Stromal cell of bone marrow (primary cell): ENCODE data around the gene MICALL1.

Experiments
- DNase-seq: peaks from one replicate; pipeline ENCODE4 v3.0.0-alpha.2; 2012; ENCODE audit warnings: low read depth

Gene MICALL1, protein sequence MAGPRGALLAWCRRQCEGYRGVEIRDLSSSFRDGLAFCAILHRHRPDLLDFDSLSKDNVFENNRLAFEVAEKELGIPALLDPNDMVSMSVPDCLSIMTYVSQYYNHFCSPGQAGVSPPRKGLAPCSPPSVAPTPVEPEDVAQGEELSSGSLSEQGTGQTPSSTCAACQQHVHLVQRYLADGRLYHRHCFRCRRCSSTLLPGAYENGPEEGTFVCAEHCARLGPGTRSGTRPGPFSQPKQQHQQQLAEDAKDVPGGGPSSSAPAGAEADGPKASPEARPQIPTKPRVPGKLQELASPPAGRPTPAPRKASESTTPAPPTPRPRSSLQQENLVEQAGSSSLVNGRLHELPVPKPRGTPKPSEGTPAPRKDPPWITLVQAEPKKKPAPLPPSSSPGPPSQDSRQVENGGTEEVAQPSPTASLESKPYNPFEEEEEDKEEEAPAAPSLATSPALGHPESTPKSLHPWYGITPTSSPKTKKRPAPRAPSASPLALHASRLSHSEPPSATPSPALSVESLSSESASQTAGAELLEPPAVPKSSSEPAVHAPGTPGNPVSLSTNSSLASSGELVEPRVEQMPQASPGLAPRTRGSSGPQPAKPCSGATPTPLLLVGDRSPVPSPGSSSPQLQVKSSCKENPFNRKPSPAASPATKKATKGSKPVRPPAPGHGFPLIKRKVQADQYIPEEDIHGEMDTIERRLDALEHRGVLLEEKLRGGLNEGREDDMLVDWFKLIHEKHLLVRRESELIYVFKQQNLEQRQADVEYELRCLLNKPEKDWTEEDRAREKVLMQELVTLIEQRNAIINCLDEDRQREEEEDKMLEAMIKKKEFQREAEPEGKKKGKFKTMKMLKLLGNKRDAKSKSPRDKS

DNA sequence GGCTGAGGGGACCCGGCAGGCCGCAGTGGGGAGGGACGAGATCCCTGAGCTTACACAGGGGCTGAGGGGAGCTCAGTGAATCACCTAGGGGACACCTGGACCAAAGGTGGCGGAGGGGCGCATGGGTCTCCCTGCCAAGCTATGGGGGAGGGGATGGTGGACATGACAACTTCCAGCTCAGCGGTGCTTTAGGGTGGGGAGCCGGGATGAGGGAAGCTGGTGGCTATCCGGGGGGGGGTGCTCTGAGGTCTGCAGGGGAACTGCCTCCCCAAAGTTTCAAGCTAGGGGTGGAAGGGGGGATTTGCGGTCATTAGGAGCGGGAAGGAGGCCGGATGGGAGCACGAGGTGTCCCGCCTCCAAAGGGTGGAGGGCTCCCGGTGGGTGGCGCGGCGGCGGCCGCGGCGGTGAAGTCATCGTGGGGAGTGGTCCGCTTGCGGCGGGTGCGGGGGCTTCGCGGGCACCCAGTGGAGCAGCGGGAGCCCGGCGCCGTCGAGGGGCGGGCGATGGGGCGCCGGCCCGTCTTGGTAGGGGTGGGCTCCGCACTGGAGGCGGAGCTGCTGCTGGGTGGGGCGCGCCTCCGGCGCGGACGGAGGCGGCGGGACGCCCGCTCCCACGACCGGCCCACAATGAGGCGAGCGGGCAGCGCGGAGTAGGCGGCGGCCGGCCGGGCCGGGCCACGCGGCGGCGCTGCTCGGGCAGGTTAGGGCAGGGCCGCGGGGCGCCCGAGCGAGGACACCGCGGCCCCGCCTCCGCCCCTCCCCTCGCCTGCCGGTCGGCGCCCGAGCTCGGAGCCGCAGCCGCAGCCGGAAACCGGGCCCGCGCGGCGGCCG lies at the start of gene MICALL1:
TSS of gene MICALL1 (plus strand) at position 764 of the 830 bp plus-strand sequence. CDS start 126 bp downstream, outside the sequence.
- DNase-seq: peak; percentile 45

DNA sequence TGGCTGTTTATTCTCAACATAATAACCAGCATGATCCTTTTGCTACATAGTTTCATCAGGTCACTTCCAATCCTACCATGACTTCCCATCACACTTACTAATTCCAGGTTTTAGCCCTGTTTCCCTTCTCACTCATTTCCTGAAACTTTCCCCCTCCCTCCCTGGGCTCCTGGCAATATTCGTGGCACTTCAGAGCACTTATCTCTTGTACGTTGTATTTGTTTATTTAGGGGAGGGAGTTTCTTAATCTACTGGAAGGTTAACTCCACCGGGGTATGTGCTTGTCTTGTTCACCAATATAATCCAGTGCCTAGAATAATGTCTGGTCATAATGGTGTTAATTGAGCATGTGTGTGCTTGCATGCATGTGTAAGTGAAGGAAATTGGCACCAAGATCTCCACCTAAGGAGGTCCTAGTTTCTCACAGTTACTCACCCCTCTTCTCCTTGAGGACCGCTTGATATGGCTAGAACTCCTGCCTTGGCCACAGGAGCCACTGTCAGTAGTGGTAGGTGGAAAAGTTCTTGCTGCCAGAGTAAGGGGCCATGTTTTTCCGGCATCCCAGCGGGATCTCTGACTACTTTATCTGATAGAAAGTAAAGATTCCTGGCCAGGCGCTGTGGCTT lies 45.2 kb upstream of the MICALL1 start:
- DNase-seq: no peak

DNA sequence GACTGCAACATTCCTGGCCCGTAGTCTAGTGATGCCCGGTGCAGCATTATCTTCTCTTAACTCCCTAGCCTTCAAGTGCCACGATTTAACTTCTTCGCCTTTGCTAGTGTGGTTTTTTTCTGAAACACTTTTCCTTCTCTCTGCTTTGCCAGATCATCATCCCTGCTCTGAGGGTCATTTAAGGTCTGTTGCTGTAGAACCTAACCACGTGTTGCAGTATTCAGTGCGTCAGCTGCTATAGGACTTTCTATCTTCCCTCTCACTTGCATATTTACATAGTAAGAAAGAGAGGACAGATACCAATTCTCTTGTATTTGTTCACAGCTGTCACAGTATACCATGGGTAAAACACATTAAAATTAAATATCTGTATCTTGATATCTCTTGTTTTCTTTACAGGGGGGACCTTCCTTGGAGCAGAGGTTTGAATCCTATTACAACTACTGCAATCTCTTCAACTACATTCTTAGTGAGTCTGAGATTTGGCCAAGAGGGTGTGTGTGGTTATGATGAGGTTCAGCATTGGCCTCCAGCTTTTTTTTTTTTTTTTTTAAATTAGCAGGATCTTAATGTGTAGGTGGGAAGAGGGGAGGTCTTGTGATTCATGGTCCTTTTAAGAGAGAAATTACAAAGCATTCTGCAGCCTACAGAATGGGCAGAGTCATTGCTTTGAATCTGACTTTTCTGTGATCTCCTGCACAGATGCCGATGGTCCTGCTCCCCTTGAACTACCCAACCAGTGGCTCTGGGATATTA lies 43.3 kb upstream of the MICALL1 start:
- DNase-seq: no peak

DNA sequence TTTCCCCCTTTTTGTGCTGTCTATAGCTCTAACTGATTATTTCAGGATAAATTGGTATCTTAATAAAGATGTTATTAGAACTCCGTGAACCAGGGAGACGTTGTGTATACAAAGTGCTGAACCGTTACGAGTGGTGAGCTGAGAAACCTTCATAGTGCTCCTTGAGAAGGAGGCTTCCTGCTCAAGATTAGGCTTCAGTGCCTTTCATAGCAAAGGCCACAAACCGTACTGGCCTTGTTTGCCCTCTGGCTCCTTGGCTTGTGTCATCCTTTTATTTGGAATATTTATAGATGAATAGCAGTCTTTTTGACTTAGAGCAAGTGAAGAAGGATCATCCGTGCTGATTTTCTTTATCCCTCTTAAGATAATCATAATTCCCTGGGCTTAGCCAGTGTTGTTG lies 40.6 kb upstream of the MICALL1 start:
- DNase-seq: no peak

DNA sequence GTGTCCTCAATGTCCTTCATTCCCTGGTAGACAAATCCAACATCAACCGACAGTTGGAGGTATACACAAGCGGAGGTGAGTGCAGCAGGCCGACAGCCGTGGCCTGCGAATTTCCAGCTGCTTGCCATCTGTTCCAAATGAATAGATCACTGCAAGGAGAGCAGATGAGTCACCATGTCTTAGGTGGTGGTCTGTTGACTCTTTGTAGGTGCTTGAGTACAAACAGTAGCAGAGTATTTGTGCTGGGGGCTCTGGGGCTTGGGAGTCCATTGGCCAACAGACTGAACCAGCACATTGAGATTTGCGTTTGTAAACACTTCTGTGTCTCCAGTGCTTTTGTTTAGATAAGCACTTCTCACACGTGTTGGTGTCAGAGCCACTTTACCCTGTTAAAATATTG lies 35.8 kb upstream of the MICALL1 start:
- DNase-seq: no peak

DNA sequence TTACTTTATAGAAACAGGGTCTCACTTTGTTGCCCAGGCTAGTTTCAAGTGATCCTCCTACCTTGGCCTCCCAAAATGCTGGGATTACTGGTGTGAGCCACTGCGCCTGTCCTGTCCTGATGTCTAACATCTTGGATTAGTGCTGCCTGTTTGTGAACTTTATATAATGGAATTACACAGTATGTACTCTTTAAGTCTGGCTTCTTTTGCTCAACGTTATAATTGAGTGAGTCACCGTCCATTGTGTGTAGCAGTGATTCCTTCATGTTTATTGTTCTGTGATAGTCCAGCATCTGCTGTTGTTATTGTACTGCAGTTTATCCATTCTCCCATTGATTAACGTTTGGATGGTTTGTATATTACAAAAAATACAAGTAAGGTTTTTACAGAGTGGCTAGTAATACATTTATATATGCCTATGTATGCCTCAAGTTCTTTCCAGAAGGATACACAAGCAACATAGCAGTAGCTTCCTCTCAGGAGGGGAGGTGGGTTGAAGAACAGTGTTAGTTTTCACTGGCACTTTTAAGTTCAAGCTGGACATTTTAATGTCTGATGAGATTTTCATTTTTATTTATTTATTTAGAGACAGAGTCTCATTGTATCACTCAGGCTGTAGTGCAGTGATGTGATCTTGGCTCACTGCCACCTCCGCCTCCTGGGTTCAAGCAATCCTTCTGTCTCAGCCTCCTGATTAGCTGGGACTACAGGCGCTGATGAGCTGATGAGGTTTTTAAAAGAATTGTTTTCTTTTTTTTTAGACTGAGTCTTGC lies 25.2 kb upstream of the MICALL1 start:
- DNase-seq: no peak

DNA sequence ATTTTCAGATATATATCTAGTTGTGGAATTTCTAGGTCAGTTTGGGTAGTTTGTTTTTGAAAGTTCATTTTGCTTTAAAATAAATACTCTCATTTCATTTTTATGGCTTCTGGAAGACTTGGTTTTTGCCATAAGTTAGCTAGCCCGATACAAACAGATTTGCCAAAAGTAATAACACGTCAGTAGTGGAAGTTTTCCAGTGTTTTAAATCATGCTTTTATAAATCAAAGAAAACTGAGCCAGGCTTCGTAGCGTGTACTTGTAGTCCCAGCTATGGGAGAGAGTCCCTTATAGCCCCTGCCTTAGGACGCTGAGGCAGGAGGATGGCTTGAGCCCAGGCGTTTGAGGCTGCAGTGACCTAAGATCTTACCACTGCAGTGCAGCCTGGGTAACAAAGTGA lies 21.7 kb upstream of the MICALL1 start:
- DNase-seq: peak; percentile 72

DNA sequence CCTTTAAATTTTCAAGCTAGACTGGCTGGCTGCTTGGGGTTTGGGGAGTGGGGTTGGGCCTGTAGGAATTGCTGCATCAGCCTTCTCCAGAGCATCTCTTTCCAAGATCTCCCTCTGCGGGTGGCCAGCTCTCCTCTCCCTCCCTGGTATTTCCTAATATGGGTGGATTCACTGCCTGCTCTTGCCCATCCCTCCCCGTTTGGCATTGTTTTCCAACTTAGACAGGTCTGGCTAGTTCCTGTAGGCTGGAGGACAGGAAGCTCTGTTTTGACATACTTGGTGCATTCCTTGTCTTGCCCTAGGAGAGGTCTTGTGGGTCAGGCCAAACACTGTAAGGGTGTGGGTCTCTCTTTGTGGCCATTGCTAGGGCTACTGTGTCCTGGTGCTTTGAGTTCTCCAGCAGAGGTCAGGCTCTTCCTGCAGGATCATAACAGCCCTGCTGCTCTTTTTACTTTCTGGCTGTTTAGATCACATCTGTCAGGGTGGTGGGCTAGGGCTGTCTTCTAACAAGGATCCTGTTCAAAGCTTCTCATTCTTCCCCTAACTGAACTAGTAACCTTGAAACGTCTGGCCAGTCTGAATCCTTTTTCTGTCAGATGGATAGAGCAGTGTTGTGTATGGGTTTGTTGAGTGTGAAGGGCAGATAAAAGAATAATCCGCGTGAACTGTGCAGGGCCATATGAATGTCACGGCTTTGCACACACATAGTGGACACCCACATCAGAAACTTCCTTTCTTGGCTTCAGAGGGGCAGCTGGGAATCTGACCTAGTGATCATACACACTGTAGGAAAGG lies 18.3 kb upstream of the MICALL1 start:
- DNase-seq: peak; percentile 81

DNA sequence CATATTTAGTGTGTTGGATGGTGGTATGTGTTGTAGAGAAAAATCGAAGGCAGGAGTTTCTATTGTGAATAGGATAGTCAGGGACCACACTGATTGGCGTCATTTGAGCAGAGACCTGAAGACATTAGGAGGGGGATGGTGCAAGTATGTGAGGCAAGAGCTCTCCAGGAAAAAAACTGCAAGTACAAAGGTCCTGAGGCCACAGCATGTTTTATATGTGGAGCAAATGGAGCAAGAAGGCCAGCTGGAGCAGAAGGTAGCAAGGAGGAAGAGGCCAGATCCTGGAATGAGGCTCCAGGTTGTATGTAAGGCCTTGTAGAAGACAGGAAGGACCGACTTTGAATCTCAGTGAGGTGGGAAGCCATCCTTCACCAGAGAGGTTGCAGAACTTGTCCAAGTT lies 14.2 kb upstream of the MICALL1 start:
- DNase-seq: no peak

DNA sequence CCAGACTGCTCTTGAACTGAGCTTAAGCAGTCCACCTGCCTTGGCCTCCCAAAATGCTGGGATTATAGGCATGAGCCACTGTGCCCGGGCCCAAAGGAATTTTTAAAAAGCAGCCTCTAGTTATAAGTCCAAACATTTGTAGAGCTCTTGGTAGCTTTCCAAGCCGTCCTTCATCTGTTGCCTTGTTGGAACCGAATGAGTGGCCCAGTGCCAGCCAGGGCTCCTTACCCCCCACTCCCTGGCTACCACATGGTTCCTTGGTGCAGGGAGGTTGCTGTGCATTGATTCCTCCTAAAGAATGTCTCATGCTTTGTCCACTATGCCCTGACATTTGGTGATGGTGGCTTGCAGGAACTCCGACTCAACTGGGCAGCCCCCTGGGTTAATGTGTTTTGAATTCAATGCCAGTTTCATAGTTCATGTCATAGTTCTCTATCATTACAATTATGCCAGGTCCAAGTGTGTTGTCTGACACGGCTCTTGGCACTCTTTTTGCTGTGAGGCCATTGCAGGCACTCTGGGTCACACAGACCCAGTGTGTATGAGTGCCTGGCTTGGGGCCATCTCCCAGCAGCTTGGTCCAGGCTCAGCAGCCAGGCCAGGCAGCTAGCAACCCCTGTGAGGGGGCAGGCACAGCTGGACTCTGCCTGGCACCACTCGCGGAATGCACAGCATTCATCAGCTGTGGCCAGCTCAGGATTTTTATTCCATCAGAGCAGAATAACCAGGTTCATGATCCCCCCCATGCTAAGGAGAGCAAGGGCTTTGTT lies 13.3 kb upstream of the MICALL1 start:
- no peak for DNase-seq

DNA sequence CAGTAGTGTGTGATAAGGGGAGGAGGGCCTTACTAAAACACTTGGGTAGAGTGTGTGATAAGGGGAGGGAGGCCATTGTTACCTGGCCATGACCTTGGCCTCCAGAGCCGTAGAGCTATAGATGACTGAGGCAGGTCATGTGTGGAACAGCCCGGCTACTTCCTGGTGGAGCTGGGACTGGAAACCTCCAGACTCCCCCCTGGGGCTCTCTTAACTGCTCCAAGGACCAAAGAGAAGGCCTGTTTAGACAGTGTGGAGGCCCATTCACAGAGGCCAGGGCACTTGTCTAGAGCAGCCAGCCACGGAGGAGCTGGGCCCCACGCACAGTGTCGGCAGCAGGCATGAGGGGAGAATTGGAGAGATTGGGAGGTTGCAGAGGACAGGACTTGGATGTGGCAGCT lies 12.5 kb upstream of the MICALL1 start:
- no peak for DNase-seq

DNA sequence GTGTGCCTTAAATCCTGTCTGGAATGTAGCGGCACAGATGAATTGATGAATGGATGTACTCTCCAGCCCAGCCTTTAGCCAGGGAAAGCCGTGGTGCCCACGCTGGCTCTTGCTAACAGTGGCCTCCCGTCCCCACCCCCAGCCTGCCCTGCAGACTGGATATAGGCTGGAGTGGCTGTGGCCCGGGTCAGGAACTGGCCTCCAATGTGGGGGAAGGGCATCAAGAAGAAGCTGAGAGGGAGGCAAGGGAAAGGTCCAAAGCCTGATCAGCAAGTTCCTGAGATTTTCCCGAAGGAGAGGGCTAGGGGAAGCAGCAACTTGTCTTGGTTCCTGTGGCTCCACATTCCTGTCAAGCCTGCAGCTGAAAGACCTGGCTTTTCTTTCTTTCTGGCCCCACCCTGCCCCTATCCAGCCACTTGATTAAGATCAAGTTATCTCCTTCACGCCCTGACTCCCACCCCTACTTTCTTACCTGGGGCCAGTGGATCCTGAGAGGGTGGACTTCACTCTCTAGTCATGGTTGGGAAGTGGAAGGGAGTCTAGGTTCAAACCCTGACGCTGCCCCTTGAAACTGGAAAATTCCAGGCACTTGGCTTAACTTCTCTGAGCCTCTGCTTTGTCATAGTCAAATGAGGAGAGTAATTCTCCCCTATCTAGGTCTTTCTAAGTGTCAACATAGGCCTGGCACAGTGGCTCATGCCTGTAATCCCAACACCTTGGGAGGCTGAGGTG lies 11.0 kb upstream of the MICALL1 start:
- DNase-seq: no peak

DNA sequence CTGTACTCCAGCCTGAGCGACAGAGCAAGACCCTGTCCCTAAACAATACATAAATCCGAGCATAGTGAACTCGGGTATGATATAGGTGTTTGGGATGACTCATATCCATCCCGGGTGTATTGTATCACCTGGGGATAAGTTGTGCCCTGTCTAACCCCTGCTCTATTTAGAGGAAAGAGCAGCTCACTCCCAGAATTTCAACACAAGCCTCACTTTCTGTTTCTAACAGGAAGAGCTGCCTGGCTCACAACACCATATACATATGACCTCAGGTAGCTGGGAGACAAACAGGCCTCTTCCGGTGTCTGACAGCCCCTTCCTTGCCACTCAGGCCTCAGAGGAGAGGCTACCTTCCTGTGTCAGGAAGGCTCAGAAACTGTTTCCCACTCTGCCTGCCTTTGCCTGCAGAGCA lies 9.9 kb upstream of the MICALL1 start:
- no peak for DNase-seq

DNA sequence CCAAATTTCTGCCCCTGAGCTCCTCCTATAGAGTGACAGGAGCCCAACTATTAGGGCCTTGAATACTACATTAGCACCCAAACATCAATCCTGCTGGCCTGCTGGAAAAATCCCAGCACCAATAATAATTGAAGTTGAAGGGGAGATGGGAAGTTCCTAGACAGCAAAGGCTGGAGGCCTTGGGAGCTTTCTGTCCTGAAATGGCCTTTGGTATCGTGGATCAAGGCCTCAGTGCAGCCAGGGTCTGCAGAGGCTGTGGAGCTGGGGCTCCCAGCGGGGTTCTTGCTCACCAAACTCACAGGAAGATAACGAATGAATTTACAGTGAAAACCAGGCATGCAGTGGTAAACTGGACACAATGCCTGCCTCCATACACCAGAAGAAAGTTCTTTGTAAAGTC lies 9.2 kb upstream of the MICALL1 start:
- DNase-seq: no peak

DNA sequence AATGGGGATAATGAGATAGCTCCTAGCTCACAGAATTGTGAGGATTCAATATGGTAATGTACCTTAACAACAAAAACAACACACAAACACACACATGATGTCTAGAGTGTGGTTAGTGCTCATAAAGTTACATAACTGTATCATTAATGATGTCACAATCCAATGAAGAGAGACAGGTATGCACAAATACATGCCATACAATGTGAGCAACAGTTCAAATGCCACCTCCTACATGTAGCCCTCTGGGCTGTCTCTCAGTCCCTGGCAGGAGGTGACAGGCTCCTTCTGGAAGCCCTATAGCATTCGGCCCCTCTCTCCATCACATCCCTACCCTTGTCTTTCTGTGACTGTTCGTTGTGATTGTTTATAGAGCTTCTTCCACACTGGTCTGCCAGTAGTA lies 8.3 kb upstream of the MICALL1 start:
- DNase-seq: no peak

DNA sequence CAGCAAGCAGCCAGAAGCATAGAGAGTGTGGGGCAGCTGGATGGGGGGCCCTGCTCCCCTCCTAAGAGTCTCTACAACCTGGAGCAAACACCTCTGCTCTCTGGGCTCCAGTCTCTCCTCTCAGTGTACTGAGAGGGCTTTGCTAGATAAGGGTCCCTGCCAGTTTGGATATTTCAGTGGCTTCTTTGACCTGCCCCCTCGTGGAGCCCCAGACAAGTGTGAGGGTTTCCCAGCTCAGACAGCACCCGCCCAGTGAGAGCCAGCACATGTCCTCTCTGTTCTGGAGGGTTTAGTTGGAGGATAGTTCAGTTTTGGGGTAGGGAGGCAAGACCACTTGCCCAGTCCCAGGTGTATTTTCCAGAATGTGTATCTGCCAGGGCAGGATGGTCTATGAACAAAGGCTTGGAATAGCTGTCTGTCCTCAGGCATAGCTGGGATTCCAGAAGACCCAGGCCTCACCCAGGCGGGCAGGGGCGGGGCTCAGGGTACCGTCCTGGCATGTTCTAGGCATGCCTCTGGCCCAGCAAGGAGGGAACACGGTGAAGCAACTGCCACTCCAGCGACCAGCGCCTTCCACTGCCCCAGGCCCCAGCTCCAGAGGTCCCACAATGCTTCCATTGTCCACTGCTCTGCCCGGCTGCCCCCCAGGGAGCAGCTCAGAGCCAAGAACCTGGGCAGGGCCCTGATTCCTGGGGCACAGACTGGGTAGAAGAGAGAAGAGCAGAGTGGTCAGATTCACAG lies 7.5 kb upstream of the MICALL1 start:
- no peak for DNase-seq
